B cell (primary cell): ENCODE measurements around the gene NSD1. TPM values are rescaled to one million over a fixed set of nuclear protein-coding genes. Genes with fewer than 3 reads are reported as not detected.

Experiments
- ATAC-seq: fragments of 200-7000 bp; cut with Tn5 transposase; one replicate; pipeline ENCODE4 v1.10.0; 2021; ENCODE audit warnings: low read depth, mild to moderate bottlenecking, moderate number of reproducible peaks, moderate library complexity
- CTCF ChIA-PET: fragments of 350-600 bp; sonication (Branson Sonifier 250); formaldehyde crosslinking; loops from one replicate; lab custom pipeline; 2021; ENCODE audit warnings: antibody characterized with exemption, inconsistent platforms; lab: Charles Lee
- POLR2A ChIA-PET: fragments of 350-600 bp; sonication (Branson Sonifier 250); formaldehyde crosslinking; loops from one replicate; lab custom pipeline; 2021; ENCODE audit warnings: antibody characterized with exemption; lab: Charles Lee
- DNase-seq: peaks from one replicate; pipeline ENCODE4 v3.0.0; 2013
- H2AFZ ChIP-seq: 2 replicates; pipeline ENCODE4 v1.6.1; 2012; ENCODE audit warnings: mild to moderate bottlenecking, low read depth, low read length; ENCODE audit not compliant: insufficient read depth, poor library complexity, severe bottlenecking
- H3K27ac ChIP-seq, 2 donors: 1 replicate in 1 of 2; 2 replicates in 1 of 2; pipeline ENCODE4 v1.5.1; 2012 to 2013; ENCODE audit warnings: low read length in 2 of 2, mild to moderate bottlenecking in 2 of 2, moderate library complexity in 1 of 2
- H3K27me3 ChIP-seq, 4 experiments: fragments of 200-600 bp in 1 of 4; sonication (generic) in 1 of 4; replicated peaks in 1 of 4; 1 replicate in 2 of 4; 2 replicates in 2 of 4; pipeline versions ENCODE4 v1.6.1 to v1.7.0; 2013 to 2016; ENCODE audit warnings: low read length in 3 of 4, mild to moderate bottlenecking in 2 of 4, mixed read lengths in 1 of 4, moderate library complexity in 1 of 4; ENCODE audit not compliant: insufficient read depth in 4 of 4, control insufficient read depth in 3 of 4; ENCODE audit errors: control extremely low read depth in 1 of 4
- H3K36me3 ChIP-seq, 2 experiments: replicated peaks in 1 of 2; 1 replicate in 1 of 2; 2 replicates in 1 of 2; pipeline versions ENCODE4 v1.6.1 to v1.7.1; 2013; ENCODE audit warnings: low read length in 1 of 2; ENCODE audit not compliant: insufficient read depth in 2 of 2, control insufficient read depth in 1 of 2; ENCODE audit errors: control extremely low read depth in 1 of 2, extremely low read depth in 1 of 2
- H3K4me1 ChIP-seq, 2 donors: fragments of 200-600 bp in 1 of 2; sonication (generic) in 1 of 2; 1 replicate in 1 of 2; 2 replicates in 1 of 2; pipeline versions ENCODE4 v1.5.1 to v1.6.1; 2013 to 2017; ENCODE audit warnings: low read length in 2 of 2; ENCODE audit not compliant: control insufficient read depth in 2 of 2, insufficient read depth in 2 of 2
- H3K4me2 ChIP-seq: replicated peaks from 2 replicates; pipeline ENCODE3; 2012; ENCODE audit warnings: mild to moderate bottlenecking, low read depth, low read length; ENCODE audit not compliant: poor library complexity, severe bottlenecking
- H3K4me3 ChIP-seq, 5 experiments: fragments of 200-600 bp in 1 of 5; sonication (generic) in 1 of 5; 1 replicate in 3 of 5; 2 replicates in 2 of 5; pipeline versions ENCODE4 v1.5.1 to v1.7.0; 2011 to 2016; ENCODE audit warnings: low read length in 4 of 5, mild to moderate bottlenecking in 4 of 5, low read depth in 2 of 5, control low read depth in 1 of 5, moderate library complexity in 1 of 5; ENCODE audit not compliant: insufficient read depth in 1 of 5; ENCODE audit errors: control extremely low read depth in 1 of 5, extremely low read depth in 1 of 5
- H3K79me2 ChIP-seq: fragments of 200-600 bp; sonication (generic); one replicate; pipeline ENCODE4 v1.6.0; 2016; ENCODE audit warnings: low read length; ENCODE audit not compliant: control insufficient read depth, insufficient read depth
- H3K9ac ChIP-seq: fragments of 200-600 bp; sonication (generic); 2 replicates; pipeline ENCODE4 v1.6.1; 2017; ENCODE audit warnings: mild to moderate bottlenecking, low read length, moderate library complexity
- H3K9me3 ChIP-seq, 3 donors: one replicate each; pipeline versions ENCODE4 v1.6.1 to v1.7.1; 2013; ENCODE audit warnings: low read length in 2 of 3; ENCODE audit not compliant: control insufficient read depth in 2 of 3, insufficient read depth in 1 of 3; ENCODE audit errors: control extremely low read depth in 1 of 3
- H4K20me1 ChIP-seq: 2 replicates; pipeline ENCODE4 v1.6.0; 2012; ENCODE audit warnings: mild to moderate bottlenecking, low read length; ENCODE audit not compliant: insufficient read depth, control insufficient read depth, poor library complexity, severe bottlenecking
- H3K27ac Mint-ChIP-seq: one replicate; pipeline ENCODE4 v1.8.0; 2021; ENCODE audit warnings: mixed read lengths
- H3K27me3 Mint-ChIP-seq: one replicate; pipeline ENCODE4 v1.8.0; 2021; ENCODE audit warnings: mixed read lengths
- H3K4me1 Mint-ChIP-seq: one replicate; pipeline ENCODE4 v1.8.0; 2021; ENCODE audit warnings: mixed read lengths
- H3K4me3 Mint-ChIP-seq: one replicate; pipeline ENCODE4 v1.8.0; 2021; ENCODE audit warnings: mixed read lengths
- H3K9me3 Mint-ChIP-seq: one replicate; pipeline ENCODE4 v1.8.0; 2022; ENCODE audit warnings: mixed read lengths; ENCODE audit not compliant: insufficient read depth
- EZH2 ChIP-seq: IDR thresholded peaks from 2 replicates; pipeline ENCODE4 v1.6.1; 2012; ENCODE audit warnings: borderline replicate concordance, low read depth, mild to moderate bottlenecking, moderate library complexity, low read length; ENCODE audit not compliant: insufficient read depth, poor library complexity, severe bottlenecking
- WGBS: methylation state at CpG from one replicate; pipeline ENCODE4 v1.1.5; 2013; ENCODE audit warnings: missing lambda C conversion rate; ENCODE audit not compliant: insufficient coverage; 5-methylcytosine and 5-hydroxymethylcytosine counted together
- intact Hi-C: fragments of 100-400 bp; cut with micrococcal nuclease; formaldehyde crosslinking; loops from one replicate; pipeline ENCODE4 v1.10.0; 2022
- polyA plus RNA-seq: library from polyadenylated mRNA; depleted of rRNA; stranded (reverse); fragments of >200 nt; gene quantifications from 2 replicates; pipeline ENCODE4 v1.2.3, GENCODE V29; 2012
- total RNA-seq, 2 donors: library from RNA; stranded (reverse); fragments of 120-200 nt in 1 of 2; gene quantifications; 1 replicate in 1 of 2; 2 replicates in 1 of 2; pipeline versions ENCODE4 v1.2.3 to v1.2.4, GENCODE V29; 2013 to 2022
- TF ChIP-seq, protein P1 (sequence below): fragments of 200-600 bp; IDR thresholded peaks from one replicate; pipeline ENCODE4 v1.8.0; 2022; ENCODE audit warnings: antibody characterized with exemption, mild to moderate bottlenecking

Gene NSD1
- total and polyA plus RNA-seq, 2 donors (not counting 1 experiment from before 2014, with no cell fraction given): 10.8 to 145 TPM

DNA sequence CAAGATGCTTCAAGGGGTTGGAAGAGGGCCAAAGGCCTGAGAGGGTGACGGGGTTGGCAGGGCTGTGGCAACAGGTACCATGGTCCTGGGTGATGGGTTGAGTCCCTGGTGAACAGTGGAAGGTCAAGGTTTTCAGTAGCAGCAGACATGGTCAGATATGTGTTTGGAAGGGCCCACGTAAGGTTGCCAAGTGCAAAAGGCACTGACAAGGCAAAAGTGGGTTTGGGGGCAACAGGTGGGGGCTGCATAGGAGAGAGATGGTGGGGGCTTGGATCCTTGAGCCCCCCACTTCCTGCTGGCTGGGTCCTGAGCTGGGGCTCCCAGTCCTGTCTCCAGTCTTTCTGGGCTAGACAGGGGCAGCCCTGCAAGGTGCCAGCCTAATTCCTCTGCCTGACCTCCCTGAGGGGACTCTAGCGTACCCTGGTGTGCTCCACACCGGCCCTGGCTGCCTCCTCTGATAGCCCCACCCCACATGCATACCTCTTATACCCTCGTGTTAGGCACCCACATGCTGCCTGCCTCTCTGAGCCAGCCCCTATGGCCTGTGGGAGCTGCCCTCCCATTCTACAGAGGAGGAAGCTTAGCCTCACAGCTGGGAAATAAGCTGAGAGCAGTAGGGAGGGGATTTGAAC lies 20.9 kb upstream of the NSD1 start:
- no peak overlapping the region for H3K27ac ChIP-seq
- H3K4me3 ChIP-seq: no peak overlapping the region
- H3K27ac Mint-ChIP-seq: no peak overlapping the region
- intact Hi-C loops: loop anchor here (1.0 to 10.0 kb wide), 6 partner anchors 40 to 292 kb away; partner anchors contain the start of genes F12, PFN3, PRELID1 and RAB24
- H4K20me1 ChIP-seq: no peaks in the 10 kb centered on the region
- 84% methylated on average over 4 of the region's 5 CpGs for WGBS
- H3K9ac ChIP-seq: no peak overlapping the region
- H3K27me3 ChIP-seq: no peaks in the 10 kb centered on the region
- peak; percentile 18 for DNase-seq
- H2AFZ ChIP-seq: no peak overlapping the region
- H3K79me2 ChIP-seq: no peaks in the 10 kb centered on the region
- no peaks in the 10 kb centered on the region for H3K9me3 Mint-ChIP-seq
- ChIA-PET POLR2A (no interaction called here), CTCF (interaction anchor here (0.5 to 6.9 kb wide), 44 partner anchors 9 to 1382 kb away, joined by 3 to 89 read pairs (median 4); partner anchors contain the start of genes FGFR4 and ZNF346)
- ATAC-seq: no peak
- H3K27me3 Mint-ChIP-seq: no peaks in the 10 kb centered on the region
- peaks cover 10 to 21% of the 10 kb centered on the region in 2 donors for H3K4me1 ChIP-seq
- peaks cover 0 to 8% (median 0%) of the 10 kb centered on the region in 3 donors for H3K9me3 ChIP-seq
- H3K4me2 ChIP-seq: no peak overlapping the region
- no peaks in the 10 kb centered on the region for H3K36me3 ChIP-seq
- peaks cover 18% of the 10 kb centered on the region for H3K4me1 Mint-ChIP-seq
- no peak for TF ChIP-seq EZH2
- TF ChIP-seq, protein P1, sequence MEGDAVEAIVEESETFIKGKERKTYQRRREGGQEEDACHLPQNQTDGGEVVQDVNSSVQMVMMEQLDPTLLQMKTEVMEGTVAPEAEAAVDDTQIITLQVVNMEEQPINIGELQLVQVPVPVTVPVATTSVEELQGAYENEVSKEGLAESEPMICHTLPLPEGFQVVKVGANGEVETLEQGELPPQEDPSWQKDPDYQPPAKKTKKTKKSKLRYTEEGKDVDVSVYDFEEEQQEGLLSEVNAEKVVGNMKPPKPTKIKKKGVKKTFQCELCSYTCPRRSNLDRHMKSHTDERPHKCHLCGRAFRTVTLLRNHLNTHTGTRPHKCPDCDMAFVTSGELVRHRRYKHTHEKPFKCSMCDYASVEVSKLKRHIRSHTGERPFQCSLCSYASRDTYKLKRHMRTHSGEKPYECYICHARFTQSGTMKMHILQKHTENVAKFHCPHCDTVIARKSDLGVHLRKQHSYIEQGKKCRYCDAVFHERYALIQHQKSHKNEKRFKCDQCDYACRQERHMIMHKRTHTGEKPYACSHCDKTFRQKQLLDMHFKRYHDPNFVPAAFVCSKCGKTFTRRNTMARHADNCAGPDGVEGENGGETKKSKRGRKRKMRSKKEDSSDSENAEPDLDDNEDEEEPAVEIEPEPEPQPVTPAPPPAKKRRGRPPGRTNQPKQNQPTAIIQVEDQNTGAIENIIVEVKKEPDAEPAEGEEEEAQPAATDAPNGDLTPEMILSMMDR: no peak
- no peak overlapping the region for H3K4me3 Mint-ChIP-seq
